GM18526 (cell line): Measurements from ENCODE around the gene ATPAF1.

Experiments used
- POLR2A ChIP-seq: IDR thresholded peaks from 3 replicates; pipeline ENCODE4 v1.6.1; 2011; ENCODE audit not compliant: insufficient read length; ENCODE audit errors: extremely low read depth

Gene ATPAF1

DNA sequence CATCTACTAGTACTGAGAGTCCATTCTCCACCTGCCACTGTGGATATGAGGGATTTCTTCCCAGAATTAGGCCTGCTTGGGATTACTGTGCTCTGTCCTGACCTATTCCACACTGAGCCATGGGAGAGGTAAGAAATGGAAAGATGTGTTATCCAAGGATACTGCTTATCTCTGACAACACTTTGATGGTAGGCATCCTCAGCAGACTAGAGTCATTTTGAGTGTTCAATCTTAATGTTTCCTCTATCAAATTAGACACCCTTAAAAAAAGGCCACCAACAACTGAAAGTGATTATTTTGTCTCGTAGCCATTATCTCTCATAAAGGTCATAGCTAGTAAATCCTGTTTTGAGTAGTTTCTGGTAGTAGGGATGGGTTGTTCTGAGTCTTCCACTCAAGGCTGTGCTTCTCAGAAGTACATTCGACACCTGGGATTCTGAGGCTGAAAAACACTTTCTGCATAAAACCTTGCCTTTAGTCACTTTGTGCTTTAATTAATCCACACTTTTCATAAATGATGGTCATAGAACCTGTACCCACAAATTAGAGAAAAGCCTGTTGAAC, 8.8 kb downstream of the ATPAF1 start:
- TF ChIP-seq POLR2A: no peak

DNA sequence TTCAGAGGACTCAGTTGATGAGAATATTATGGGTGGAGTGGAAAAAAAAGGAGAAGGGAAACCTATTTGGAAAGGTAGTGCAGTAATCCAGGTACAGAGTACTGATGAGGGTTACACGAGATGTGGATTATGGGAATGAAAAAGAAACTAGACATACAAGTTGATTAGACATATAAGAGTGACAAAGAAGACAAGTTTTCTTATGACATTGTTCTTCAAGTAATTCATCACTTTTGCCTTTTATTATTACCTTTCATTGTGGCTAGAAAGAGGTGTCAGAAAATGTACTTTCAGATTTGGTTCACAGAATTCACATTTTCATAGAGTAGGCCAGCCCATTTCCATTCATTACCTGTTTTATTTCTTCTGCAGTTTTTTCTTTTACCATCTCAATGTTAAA, 10.4 kb downstream of the ATPAF1 start:
- TF ChIP-seq POLR2A: no peak

DNA sequence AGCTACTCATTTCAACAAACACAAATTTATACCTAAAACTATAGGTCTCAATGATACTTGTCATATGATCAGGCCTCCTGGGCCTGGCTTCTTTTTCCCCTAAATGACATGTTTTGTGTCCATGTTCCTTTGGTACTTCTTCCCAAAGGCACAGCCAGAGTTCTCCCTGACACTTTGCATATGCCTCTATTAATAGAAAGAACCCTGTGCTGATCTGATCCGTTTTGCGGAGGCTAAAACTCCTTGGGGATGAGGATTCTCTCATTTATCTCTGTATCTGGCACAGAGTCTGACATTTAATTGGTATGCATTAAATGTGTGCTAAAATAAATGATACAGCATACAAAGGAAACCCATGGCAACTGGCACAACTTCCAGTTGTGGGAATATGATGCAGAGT, 11.5 kb downstream of the ATPAF1 start:
- TF ChIP-seq POLR2A: no peak

DNA sequence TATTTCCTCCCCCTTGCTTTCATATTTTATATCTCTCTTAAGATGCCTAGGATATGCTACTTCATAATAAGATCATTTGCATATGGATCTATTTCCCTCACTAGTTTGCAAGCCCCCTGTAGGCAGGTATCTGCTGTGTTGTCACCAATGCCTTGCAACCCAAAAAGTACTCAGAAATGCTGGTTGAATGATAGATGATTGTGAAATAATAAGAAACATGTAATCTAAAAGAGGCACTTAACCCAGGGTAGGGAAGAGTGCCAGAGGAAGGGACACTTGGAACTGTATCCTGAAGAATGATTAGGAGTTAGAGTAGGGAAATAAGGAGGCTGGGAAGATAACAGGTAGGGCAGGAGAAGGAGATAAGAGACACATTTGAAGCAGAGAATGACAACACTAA, 12.3 kb downstream of the ATPAF1 start:
- no peak for TF ChIP-seq POLR2A

DNA sequence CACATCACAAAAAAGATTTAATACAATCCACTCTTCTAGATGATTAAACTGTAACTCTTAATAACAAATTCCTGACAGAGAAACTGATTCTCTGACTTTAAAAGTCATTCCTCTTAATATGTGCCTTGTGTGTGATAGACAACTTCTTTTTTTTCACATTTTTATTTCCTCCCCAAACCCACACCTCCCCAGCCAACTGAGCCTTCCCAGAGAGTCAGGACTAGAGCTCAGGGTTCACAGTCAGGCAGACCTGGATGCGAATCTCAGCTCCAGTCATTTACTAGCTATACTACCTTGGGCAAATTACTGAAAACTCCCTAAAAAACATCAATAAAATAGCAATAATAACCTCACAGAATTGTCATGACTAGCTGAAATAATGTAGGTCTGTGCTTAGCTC, 14.2 kb downstream of the ATPAF1 start:
- TF ChIP-seq POLR2A: no peak

DNA sequence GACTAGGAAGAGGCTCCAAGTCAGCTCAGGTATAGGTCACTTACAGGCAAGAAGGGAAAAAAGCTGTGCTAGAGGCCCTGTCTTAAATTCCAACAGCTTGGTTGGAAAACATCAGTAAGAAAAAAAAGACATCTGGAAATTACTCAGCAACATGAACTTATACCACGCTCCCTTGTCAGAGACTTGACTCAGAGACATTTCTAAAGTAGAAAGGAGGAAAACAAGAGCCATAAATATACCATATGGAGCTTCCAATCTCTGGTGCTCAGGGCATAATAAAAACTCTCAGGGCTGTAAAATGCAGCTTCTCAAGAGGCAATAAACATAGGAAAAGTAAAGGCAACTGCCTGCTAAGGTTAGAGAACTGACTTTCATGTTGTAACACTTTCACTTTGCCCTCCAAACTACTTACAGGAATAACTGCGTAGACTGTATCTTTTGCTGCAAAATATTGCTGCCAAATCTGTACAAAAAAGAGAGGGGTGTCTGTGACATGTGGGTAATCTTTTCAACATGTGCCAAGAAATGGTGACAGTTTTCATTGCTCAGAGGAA, 14.7 kb downstream of the ATPAF1 start:
- no peak for TF ChIP-seq POLR2A

DNA sequence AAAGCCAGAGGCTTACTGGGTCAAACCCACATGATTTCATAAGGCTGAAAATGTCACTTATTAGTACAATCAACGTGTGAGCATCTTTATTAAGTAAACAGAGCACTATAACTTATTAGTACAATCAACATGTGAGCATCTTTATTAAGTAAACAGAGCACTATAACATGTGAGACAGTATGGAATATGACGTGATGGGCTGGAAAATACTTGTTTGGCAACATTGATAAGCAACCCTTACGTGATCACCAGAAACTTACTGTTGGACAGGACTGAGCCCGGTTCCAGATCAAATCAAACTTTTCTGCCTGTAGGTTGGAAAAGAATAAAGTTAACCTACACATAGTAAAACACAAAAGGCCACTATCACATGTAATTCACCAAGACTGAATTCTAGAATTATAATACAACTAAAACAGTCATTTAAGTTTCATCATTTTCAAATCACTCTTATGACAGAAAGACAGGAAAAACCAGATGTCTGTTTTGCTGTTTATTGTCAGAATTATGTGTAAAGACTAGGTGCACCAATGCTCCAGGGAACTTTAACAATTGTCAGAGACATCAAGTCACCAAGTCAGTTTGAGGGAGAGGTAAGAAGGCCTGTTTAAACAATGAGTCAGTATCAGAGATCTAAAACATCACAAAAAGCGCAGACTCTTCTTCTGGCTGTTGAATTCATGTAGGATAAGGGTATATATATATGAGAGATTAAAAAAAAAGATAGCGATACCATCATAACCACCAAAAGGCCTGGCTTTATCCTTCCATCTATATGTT, 15.7 kb downstream of the ATPAF1 start:
- no peak for TF ChIP-seq POLR2A

DNA sequence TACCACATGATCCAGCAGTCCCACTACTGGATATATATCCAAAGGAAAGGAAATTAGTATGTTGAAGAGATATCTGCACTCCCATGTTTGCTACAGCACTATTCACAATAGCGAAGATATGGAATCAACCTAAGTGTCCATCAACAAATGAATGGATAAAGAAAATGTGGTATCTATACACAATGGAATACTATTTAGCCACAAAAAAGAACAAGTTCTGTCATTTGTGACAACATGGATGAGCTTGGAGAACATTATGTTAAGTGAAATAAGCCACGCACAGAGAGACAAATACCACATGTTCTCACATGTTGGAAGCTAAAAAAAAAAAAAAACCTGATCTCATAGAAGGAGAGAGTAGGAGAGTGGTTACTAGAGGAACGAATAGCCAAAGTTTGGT, 17.7 kb downstream of the ATPAF1 start:
- no peak for TF ChIP-seq POLR2A

DNA sequence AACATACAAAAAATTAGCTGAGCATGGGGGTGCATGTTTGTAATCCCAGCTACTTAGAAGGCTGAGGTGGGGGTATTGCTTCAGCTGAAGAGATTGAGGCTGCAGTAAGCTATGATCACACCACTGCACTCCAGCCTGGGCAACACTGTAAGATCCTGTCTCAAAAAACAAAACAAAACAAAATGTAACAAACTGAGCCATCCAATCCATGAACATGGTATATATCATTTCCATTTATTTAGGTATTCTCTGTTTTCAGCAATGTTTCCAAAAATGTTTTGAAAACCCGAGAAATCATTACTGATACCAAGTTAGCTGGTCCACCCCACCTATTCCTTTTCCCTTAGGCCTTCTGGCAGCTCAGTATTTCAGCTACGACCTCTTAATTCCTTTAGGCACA, 18.4 kb downstream of the ATPAF1 start:
- TF ChIP-seq POLR2A: no peak

DNA sequence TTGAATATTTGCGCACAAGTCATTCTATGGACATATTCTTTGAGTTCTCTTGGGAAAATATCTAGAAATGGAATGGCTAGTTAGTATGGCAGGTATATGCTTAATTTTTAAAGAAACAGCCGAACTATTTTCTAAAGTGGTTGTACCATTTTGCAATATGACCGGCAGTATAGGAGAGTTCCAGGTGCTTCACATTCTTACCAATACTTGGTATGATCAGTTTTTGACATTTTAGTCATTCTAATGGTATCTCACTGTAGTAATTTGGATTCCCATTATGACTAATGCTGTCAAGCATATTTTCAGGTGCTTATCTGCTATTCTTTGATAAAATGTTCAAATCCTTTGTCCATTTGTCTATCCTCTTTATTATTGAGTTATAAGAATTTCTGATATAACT, 20.6 kb downstream of the ATPAF1 start:
- TF ChIP-seq POLR2A: no peak

DNA sequence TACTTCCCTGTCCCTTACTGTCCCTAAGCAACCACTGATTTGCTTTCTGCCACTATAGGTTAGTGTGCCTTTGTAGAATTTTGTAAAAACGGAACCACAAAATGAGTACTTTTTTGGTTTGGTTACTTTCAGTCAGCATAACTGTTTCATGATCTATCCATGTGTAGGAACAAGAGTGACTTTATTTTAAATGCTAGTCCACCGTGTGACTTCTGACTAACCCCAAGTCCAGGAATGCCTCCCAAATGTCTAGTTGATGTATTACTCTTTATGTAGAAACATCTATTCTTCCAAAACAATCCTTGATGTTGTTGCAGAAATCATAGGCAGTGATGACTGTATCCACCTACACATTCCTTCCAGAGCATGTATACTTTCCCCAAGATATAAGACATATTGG, 21.3 kb downstream of the ATPAF1 start:
- no peak for TF ChIP-seq POLR2A

DNA sequence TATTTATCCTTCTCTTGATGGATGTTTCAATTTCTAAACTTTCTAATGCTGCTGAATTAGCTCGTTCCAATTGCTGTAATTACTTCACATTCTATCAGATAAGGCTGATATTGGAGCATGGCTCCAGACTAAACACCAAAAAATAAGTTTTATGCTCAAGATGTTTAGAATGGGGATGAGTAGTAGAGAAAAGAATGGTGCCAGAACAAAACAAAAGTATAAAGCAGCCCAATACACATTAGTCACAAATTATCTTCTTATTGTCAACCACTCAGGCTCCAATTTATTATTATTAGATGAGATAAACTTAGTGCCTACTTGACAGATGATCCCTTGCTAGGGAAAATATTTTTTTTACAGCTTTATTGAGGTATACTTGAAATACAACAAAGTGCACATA, 21.8 kb downstream of the ATPAF1 start:
- no peak for TF ChIP-seq POLR2A

DNA sequence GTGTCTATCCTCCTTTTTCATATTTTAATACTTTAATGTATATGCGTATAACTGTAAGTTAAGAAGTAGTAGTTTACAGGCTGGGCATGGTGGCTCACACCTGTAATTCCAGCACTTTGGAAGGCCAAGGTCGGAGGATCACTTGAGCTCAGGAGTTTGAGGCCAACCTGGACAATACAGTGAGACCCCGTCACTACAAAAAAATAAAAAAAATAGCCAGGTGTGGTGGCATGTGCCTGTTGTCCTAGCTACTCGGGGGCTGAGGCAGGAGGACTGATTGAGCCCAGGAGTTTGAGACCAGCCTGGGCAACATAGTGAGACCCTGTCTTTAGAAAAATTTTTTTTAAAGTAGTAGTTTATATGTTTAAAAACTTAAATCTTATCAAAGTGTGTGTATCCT, 22.3 kb downstream of the ATPAF1 start:
- TF ChIP-seq POLR2A: no peak

DNA sequence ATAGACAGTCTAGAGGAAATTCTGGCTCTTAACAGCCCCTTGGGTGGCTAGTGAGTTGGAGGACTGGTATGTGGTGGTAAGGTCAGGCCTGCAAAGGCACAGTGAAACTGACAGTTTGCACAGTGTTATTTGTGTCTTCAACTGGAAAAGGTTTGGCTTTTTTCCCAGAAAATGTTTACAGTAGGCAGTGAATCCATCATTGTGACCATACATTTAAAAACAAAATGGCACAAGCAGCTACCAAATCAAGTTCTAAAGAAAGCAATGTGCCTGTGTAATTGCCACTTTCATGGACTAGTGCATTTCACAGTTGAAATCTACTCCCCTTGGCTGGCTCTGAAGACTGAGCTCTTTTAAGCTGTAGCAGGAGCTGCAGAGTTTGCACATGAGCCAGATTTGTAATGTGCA, 24.8 kb downstream of the ATPAF1 start:
- no peak for TF ChIP-seq POLR2A

DNA sequence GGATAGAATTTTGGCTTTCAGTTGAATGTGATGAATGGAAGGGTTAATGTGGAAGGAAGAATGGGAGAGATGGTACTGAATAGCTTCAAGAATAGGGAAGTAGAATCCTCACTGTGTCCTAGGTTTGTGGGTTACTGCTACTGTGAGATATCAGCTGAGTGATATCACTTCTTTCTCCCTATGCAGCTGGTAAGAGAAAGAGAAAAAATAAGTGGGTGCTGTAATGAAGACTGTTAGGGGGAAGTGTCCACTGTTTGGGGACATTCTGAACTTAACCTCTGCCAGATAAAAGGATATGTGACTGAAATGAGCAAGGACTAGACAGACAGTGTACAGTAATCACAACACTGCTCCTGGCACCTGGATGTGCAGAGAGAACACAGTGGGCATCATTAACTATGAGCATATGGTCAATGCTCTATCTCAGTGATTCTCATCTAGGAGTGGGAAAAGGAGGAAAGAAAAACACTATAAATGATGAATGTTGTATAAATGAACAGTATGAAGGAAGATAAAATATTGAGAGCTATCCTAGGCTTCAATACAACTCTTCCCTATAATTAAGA, 26.0 kb downstream of the ATPAF1 start:
- no peak for TF ChIP-seq POLR2A

DNA sequence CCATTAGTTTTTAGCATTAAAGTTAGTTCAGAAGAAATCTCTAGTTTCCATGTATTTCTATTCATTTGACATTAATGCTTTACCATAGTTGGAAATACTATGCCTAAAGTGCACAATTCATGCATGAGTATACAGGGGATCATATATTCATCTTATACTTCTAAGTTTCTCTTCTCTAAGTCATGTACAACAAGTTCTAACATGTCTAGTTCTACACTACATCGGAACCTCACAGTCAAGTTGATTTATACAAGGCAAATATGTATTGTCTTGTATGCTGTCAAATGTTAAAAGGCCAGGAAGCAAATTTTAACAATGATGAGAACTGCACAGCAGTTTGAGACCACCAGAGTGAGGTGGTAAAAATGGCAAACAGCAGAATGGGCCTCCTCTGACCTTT, 28.6 kb downstream of the ATPAF1 start:
- TF ChIP-seq POLR2A: no peak
